IPS DF 6.9 (cell line): Measurements from ENCODE around the gene RHO.
"Not testable (repeated sequence)": the region's sequence is repeated elsewhere in the genome, so short reads cannot be mapped to it uniquely, and the experiment has no call there.

Source experiments
- DNase-seq: peaks from one replicate; pipeline ENCODE4 v3.0.0-alpha.2; 2013; ENCODE audit warnings: low read depth, low spot score
- H3K27ac ChIP-seq: one replicate; pipeline ENCODE4 v1.5.1; 2013; ENCODE audit warnings: low read length, control low read depth
- H3K27me3 ChIP-seq: 2 replicates; pipeline ENCODE4 v1.6.1; 2013; ENCODE audit warnings: mild to moderate bottlenecking, low read length; ENCODE audit not compliant: control insufficient read depth, insufficient read depth
- H3K36me3 ChIP-seq: 2 replicates; pipeline ENCODE4 v1.6.1; 2013; ENCODE audit warnings: low read length; ENCODE audit not compliant: control insufficient read depth, insufficient read depth
- H3K4me1 ChIP-seq: 2 replicates; pipeline ENCODE4 v1.6.1; 2013; ENCODE audit warnings: low read length; ENCODE audit not compliant: control insufficient read depth, insufficient read depth
- H3K4me3 ChIP-seq: 2 replicates; pipeline ENCODE4 v1.5.1; 2013; ENCODE audit warnings: mild to moderate bottlenecking, low read length
- H3K9me3 ChIP-seq: 2 replicates; pipeline ENCODE4 v1.6.1; 2013; ENCODE audit warnings: low read length, inconsistent platforms; ENCODE audit not compliant: control insufficient read depth, insufficient read depth
- WGBS: extraction: QIAGEN DNeasy Blood & Tissue Kit; methylation state at CpG from one replicate; pipeline ENCODE4 v1.1.7; 2013; ENCODE audit warnings: mixed read lengths, missing lambda C conversion rate; ENCODE audit not compliant: insufficient read length, insufficient coverage; 5-methylcytosine and 5-hydroxymethylcytosine counted together

Gene RHO

DNA sequence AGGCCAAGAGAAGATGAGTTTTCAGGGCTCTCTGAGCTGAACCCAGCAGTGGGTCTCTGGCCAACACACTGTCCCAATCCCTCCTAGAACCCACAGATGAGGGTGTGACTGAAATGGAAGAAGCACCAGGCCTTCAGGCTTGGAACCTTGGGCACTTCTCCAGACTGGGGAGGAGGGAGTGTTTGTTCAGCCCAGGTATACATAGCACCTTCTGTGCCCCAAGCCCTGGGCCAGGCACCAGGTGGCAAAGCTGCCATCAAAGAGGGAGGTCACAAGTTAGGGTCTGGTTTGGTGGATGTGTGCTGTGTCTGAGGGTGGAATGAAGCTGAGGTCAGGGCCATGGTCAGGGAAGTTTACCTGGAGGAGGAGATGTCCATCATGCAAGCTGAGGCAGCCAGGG lies 15.8 kb upstream of the RHO start:
- Histone ChIP-seq H3K4me1 (no peaks in the 10 kb centered on the region), H3K4me3 (no peak overlapping the region), H3K36me3 (peaks cover 4% of the 10 kb centered on the region; the same call in 1 of the 2 replicates), H3K9me3 (no peaks in the 10 kb centered on the region), H3K27me3 (no peaks in the 10 kb centered on the region), H3K27ac (no peak overlapping the region)
- DNase-seq = no peak

DNA sequence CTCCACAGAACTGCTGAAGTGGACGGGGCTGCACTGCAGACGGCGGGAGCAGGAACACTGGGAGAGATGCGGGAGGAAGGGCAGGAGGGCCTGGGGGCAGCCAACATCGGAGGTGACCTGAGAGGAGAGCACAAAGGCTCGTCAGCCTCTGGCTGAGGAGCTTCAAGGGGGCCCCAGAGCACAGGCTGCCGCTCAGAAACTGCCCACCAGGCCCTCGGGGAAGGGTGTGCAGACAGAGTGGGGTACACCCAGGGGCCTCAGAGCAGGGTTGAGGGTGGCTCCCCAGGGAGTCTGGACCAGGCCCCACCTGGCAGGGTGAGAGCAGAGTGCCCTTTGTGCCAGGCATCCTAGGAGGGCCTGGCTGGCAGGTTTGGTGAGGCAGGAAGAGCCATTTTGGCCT lies 14.7 kb upstream of the RHO start:
- H3K4me3 ChIP-seq = no peak overlapping the region
- H3K36me3 ChIP-seq = peaks cover 4% of the 10 kb centered on the region; the same call in 1 of the 2 replicates
- no CpG with 5 or more reads among the region's 8 CpGs for WGBS
- no peak for DNase-seq
- no peaks in the 10 kb centered on the region for H3K9me3 ChIP-seq
- H3K27ac ChIP-seq = no peak overlapping the region
- no peaks in the 10 kb centered on the region for H3K27me3 ChIP-seq
- H3K4me1 ChIP-seq = no peaks in the 10 kb centered on the region

DNA sequence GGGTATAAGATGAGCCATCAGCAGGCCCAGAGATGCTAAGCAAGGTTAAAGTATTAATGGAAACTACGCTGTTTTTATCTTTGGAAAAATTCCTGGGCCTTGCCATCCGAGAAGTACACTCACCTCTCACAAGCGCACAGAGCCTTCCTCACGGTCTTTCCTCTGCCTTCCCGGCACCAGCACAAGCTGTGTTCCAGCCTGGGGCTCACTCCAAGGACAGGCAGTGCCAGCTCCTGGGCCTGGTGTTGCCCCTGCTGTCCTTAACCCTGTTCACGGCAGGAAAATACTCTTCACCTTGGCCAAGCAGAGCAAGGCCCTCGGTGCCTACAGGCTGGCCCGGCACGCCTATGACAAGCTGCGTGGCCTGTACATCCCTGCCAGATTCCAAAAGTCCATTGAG lies 14.3 kb upstream of the RHO start:
- no peaks in the 10 kb centered on the region for H3K9me3 ChIP-seq
- no CpG with 5 or more reads among the region's 10 CpGs for WGBS
- H3K27ac ChIP-seq = no peak overlapping the region
- H3K4me3 ChIP-seq = no peak overlapping the region
- peaks cover 4% of the 10 kb centered on the region; the same call in 1 of the 2 replicates for H3K36me3 ChIP-seq
- no peak for DNase-seq
- H3K27me3 ChIP-seq = no peaks in the 10 kb centered on the region
- no peaks in the 10 kb centered on the region for H3K4me1 ChIP-seq

DNA sequence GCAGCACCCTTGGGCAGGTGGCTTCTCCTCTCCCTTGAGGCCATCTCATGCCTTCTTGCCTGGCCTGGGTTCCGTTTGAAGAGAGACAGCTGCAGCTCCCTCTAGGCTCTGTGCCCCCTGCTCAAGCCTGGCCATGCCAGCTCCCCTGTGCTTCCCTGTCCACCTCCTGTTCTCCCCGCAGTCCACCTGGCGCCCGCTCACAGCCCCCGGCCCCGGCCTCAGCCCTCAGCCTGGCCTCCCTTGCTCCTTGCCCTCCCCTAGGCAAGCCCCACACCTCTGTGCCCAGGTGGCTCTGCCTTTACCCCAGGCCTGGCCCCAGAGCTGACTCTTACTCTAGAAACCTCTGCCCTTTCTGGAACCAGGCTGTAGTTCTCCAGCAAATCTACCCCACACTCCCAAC lies 13.9 kb upstream of the RHO start:
- WGBS = no CpG with 5 or more reads among the region's 6 CpGs
- DNase-seq = no peak
- H3K36me3 ChIP-seq = peaks cover 4% of the 10 kb centered on the region; the same call in 1 of the 2 replicates
- H3K27me3 ChIP-seq = no peaks in the 10 kb centered on the region
- no peaks in the 10 kb centered on the region for H3K4me1 ChIP-seq
- no peak overlapping the region for H3K27ac ChIP-seq
- H3K4me3 ChIP-seq = no peak overlapping the region
- no peaks in the 10 kb centered on the region for H3K9me3 ChIP-seq

DNA sequence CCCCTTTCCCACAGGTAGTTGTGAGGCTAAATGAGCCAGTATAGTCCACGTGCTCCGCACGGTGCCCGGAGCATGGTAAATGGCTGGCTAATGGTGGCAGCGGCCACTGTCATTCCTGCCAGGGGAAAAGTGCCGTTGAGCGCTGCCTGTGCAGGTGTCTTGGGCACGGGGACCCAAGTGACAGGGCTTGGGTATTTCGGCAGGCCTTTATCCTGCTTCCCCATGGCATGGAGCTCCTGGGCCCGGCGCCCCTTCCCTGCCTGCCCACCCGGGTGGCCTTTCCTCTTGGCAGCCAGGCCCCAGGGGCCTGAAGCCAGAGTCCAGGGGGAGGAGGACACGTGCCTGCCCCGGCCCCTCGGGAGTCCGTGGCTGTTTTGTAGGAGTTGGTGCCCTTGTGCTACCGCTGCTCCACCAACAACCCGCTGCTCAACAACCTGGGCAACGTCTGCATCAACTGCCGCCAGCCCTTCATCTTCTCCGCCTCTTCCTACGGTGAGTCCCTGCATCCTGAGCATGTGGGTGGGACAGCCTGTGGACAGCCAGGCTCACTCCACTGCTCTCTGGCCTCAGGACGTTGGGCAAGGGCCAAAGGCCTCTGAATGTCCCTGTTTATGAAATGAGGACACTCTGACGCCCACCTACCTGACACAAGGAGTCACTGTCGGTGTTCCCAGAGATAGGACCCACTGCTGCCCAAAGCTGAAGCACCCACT lies 13.2 kb upstream of the RHO start:
- not testable (repeated sequence) for H3K27ac ChIP-seq, H3K9me3 ChIP-seq, H3K4me1 ChIP-seq, H3K4me3 ChIP-seq, H3K27me3 ChIP-seq, H3K36me3 ChIP-seq, DNase-seq
- no CpG with 5 or more reads among the region's 25 CpGs for WGBS

DNA sequence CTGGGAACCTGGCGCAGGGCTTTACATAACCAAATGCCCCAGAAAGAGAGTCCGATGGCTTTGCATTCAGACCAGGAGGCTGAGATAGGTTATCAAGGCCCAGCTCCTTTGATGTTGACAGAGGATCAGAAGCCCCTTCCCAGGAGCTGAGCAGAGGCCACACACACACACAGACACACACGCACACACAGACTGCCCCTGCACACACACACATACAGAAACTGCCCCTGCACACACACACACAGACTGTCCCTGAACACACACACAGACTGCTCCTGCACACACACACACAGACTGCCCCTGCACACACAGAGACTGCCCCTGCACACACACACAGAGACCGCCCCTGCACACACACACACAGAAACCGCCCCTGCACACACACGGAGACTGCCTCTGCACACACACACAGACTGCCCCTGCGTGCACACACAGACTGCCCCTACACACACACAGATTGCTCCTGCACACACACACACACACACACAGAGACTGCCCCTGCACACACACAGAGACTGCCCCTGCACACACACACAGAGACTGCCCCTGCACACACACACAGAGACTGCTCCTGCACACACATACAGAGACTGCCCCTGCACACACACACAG lies 12.5 kb upstream of the RHO start:
- not testable (repeated sequence) for H3K4me1 ChIP-seq, H3K9me3 ChIP-seq, H3K27ac ChIP-seq, H3K4me3 ChIP-seq, DNase-seq, H3K27me3 ChIP-seq, H3K36me3 ChIP-seq
- no CpG with 5 or more reads among the region's 7 CpGs for WGBS

DNA sequence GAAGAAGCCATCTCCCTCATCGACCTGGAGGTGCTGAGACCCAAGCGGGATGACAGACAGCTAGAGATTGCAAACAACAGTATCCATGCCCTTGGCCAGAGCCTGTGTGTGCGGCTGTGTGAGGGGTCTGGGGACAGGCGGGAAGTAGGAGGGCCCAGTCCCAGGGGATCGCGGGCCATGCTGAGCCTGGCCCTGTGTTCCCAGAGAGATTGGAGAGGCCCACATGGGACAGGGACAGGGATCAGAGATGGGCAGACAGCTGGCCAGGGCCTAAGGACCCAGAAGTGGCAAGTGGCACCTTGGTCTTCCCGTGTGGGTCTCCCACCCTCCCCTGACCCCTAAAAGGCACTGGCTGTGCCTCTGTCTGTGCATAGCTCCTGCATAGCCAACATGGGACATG lies 10.9 kb upstream of the RHO start:
- DNase-seq = no peak
- peaks cover 4% of the 10 kb centered on the region; the same call in 1 of the 2 replicates for H3K36me3 ChIP-seq
- no peaks in the 10 kb centered on the region for H3K27me3 ChIP-seq
- no peaks in the 10 kb centered on the region for H3K9me3 ChIP-seq
- WGBS = no CpG with 5 or more reads among the region's 7 CpGs
- no peak overlapping the region for H3K27ac ChIP-seq
- no peak overlapping the region for H3K4me3 ChIP-seq
- H3K4me1 ChIP-seq = no peaks in the 10 kb centered on the region; the same call in 1 of the 2 replicates

DNA sequence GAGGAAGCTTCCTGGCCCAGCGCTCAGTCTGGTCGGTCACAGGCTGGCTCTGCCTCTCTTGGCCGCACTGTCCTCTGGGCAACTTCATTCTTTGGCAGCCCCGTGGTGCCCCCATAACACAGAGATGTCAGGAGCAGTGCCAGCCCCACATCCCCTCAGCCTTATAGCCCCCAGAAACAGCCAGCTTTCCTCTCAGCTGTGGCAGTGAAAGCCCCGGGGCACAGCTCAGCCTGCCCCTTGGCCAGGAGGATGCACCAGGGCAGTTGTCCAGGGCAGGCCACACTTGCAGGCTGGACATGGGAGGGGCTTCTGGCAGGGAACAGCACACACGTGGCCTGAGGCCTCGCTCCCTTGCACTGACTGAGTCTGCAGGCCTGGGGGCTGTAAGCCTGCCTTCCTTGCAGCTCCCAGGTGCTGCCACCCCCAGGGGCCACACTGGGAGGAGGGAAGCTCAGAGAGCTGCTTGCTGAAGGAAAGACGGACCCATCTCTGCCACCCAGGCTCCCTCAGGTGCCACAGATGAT lies 10.3 kb upstream of the RHO start:
- H3K9me3 ChIP-seq = no peaks in the 10 kb centered on the region
- no peaks in the 10 kb centered on the region for H3K27me3 ChIP-seq
- peaks cover 4% of the 10 kb centered on the region; the same call in 1 of the 2 replicates for H3K36me3 ChIP-seq
- no peak overlapping the region for H3K27ac ChIP-seq
- no peak for DNase-seq
- WGBS = no CpG with 5 or more reads among the region's 8 CpGs
- no peak overlapping the region for H3K4me3 ChIP-seq
- no peaks in the 10 kb centered on the region; the same call in 1 of the 2 replicates for H3K4me1 ChIP-seq

DNA sequence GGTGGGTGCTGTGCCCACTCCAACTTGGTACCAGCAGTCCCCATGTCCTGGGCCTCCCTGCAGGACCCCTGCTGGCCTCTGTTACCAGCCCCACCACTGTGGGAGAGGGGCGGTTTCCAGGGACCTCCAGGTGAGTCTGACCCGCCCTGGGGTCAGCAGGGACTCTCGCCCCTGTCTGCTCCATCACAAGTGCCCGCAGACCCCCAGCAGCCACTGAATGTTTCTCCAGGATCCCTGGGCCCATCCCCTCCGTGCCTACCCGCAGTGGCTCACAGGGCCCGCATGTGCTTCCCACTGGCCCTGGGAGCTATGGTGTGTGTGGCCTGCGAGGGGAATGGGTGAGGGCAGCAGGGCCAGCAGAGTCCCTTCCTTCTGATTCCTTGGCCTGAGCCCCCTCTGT lies 9.9 kb upstream of the RHO start:
- Histone ChIP-seq H3K9me3 (no peaks in the 10 kb centered on the region), H3K27me3 (no peaks in the 10 kb centered on the region), H3K27ac (no peak overlapping the region), H3K4me1 (no peaks in the 10 kb centered on the region; the same call in 1 of the 2 replicates), H3K36me3 (peaks cover 4% of the 10 kb centered on the region; the same call in 1 of the 2 replicates), H3K4me3 (no peak overlapping the region)
- WGBS = no CpG with 5 or more reads among the region's 8 CpGs
- no peak for DNase-seq

DNA sequence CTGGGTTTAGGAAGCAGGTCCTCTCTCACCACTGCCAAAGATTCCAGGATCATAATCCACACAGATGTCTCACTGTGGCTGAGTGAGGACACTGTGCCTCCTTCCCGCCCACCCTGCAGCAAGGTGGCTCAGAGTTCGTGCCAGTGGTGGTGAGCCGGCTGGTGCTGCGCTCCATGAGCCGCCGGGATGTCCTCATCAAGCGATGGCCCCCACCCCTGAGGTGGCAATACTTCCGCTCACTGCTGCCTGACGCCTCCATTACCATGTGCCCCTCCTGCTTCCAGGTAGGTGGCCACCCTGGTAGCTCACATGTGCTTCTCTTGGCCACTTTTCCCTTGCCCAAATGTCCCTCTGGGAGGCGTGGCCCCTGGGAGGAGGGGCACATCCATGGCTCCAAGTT lies 9.0 kb upstream of the RHO start:
- no peak overlapping the region for H3K27ac ChIP-seq
- WGBS = no CpG with 5 or more reads among the region's 10 CpGs

More for the DNA sequence above, 9.0 kb upstream of the RHO start:
- Histone ChIP-seq H3K4me1 (no peaks in the 10 kb centered on the region; the same call in 1 of the 2 replicates), H3K27me3 (no peaks in the 10 kb centered on the region), H3K4me3 (no peak overlapping the region), H3K9me3 (no peaks in the 10 kb centered on the region), H3K36me3 (peaks cover 2% of the 10 kb centered on the region; the same call in 1 of the 2 replicates)
- DNase-seq = no peak
